ENCODE results near the gene ZNF391. TPM values are rescaled to one million over a fixed set of nuclear protein-coding genes. Genes with fewer than 3 reads are reported as not detected.

The ZNF391 gene
- total RNA-seq, 1 experiment from 2014 or later = 4.7 TPM

DNA sequence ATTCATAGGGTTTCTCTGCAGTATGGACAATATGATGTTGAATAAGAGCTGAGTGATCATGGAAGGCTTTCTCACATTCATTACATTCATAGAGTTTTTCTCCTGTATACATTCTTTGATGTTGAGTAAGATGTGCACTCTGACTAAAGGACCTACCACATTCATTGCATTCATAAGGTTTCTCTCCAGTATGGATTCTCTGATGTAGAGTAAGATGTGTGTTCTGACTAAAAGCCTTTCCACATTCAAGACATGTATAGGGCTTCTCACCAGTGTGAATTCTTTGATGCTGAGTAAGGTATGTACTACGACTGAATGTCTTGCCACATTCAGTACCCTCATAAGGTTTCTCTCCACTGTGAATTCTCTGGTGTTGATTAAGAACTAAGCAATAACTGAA is 29.3 kb upstream of the ZNF391 start:
- no peak overlapping the region for H3K4me2 ChIP-seq
- TF ChIP-seq EZH2 (IDR thresholded peaks at IDR 0.05; ENCODE audit: low read depth) = no peak
- TF ChIP-seq, protein P1, sequence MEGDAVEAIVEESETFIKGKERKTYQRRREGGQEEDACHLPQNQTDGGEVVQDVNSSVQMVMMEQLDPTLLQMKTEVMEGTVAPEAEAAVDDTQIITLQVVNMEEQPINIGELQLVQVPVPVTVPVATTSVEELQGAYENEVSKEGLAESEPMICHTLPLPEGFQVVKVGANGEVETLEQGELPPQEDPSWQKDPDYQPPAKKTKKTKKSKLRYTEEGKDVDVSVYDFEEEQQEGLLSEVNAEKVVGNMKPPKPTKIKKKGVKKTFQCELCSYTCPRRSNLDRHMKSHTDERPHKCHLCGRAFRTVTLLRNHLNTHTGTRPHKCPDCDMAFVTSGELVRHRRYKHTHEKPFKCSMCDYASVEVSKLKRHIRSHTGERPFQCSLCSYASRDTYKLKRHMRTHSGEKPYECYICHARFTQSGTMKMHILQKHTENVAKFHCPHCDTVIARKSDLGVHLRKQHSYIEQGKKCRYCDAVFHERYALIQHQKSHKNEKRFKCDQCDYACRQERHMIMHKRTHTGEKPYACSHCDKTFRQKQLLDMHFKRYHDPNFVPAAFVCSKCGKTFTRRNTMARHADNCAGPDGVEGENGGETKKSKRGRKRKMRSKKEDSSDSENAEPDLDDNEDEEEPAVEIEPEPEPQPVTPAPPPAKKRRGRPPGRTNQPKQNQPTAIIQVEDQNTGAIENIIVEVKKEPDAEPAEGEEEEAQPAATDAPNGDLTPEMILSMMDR (conservative IDR thresholded peaks at IDR 0.05) = no peak
- no peaks in the 10 kb centered on the region for H3F3A ChIP-seq (ENCODE audit: insufficient read depth, low read depth)
- BruUV-seq (replicated peaks) = no TSS peak
- H3K79me2 ChIP-seq (ENCODE audit: low read depth) = no peaks in the 10 kb centered on the region
- H3K4me3 ChIP-seq = no peak overlapping the region
- H4K20me1 ChIP-seq (ENCODE audit: insufficient read depth) = no peaks in the 10 kb centered on the region
- H2AFZ ChIP-seq = no peak overlapping the region
- H3K27ac ChIP-seq = no peak overlapping the region
- H3K9me2 ChIP-seq (ENCODE audit: insufficient read depth) = no peaks in the 10 kb centered on the region
- no peaks in the 10 kb centered on the region for H3K36me3 ChIP-seq (ENCODE audit: low read depth)
- no peaks in the 10 kb centered on the region for H3K4me1 ChIP-seq (replicated peaks; ENCODE audit: insufficient read depth)
- intact Hi-C loops (cut with micrococcal nuclease; ENCODE audit: unreplicated experiment) = no loop called here
- H3K27me3 ChIP-seq (ENCODE audit: insufficient read depth, low read depth) = no peaks in the 10 kb centered on the region
- CTCF ChIA-PET = no interaction called here
- POLR2A ChIA-PET (ENCODE audit: unreplicated experiment) = no interaction called here
- peaks cover 42% of the 10 kb centered on the region for H3K9me3 ChIP-seq (ENCODE audit: insufficient read depth, low read depth)
- no peak for DNase-seq

DNA sequence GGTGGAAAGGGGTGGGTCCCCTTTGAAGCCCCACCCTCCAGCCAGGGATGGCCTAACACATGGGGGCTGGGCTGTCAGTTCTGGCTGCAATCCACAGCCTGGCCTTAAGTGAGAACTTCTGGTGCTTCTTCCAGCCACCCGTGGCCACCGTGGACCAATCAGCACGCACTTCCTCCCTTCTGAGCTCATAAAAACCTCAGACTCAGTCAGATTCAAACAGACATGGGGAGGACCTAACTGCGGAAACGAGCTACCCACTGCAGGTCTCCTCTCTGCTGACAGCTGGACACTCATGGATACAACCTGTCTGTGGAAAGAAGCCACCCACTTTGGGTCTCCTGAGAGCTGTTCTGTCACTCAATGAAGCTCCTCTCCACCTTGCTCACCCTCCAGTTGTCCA is 20.4 kb upstream of the ZNF391 start:
- CTCF ChIA-PET = no interaction called here
- Histone ChIP-seq H3K36me3 (ENCODE audit: low read depth) (no peaks in the 10 kb centered on the region), H3K9me3 (ENCODE audit: insufficient read depth, low read depth) (peaks cover 9% of the 10 kb centered on the region), H3K79me2 (ENCODE audit: low read depth) (no peaks in the 10 kb centered on the region), H3K4me1 (replicated peaks; ENCODE audit: insufficient read depth) (peaks cover 1% of the 10 kb centered on the region), H2AFZ (no peak overlapping the region), H3K4me2 (no peak overlapping the region), H4K20me1 (ENCODE audit: insufficient read depth) (no peaks in the 10 kb centered on the region), H3K27me3 (ENCODE audit: insufficient read depth, low read depth) (no peaks in the 10 kb centered on the region), H3K27ac (no peak overlapping the region), H3K9me2 (ENCODE audit: insufficient read depth) (no peaks in the 10 kb centered on the region), H3K4me3 (no peak overlapping the region), H3F3A (ENCODE audit: insufficient read depth, low read depth) (no peaks in the 10 kb centered on the region)
- TF ChIP-seq EZH2 (IDR thresholded peaks at IDR 0.05; ENCODE audit: low read depth) = no peak
- TF ChIP-seq, protein P1 (conservative IDR thresholded peaks at IDR 0.05) = no peak
- no peak for DNase-seq
- POLR2A ChIA-PET (ENCODE audit: unreplicated experiment) = no interaction called here
- no TSS peak for BruUV-seq (replicated peaks)
- intact Hi-C loops (cut with micrococcal nuclease; ENCODE audit: unreplicated experiment) = no loop called here

DNA sequence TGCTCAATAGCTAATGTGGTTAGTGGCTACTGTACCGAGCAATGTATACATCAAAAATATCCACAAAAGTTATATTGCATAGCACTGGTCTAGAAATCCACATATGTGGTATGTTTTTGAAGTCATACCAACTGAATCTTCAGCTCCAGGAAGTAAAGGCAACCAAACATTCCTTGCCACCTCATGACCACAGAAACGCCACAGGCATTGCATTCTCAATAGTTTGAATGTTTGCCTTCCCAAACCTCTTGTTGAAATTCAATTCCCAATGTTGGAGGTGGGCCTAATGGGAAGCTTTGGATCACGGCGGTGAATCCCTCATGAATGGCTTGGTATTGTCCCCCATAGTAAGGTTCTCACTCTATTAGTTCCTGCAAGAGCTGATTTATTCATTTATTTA is 18.2 kb upstream of the ZNF391 start:
- H3K27ac ChIP-seq = no peak overlapping the region
- H3K9me3 ChIP-seq (ENCODE audit: insufficient read depth, low read depth) = peaks cover 4% of the 10 kb centered on the region; the same call in 1 of the 2 replicates
- intact Hi-C loops (cut with micrococcal nuclease; ENCODE audit: unreplicated experiment) = no loop called here
- no peaks in the 10 kb centered on the region for H4K20me1 ChIP-seq (ENCODE audit: insufficient read depth)
- H3K4me1 ChIP-seq (replicated peaks; ENCODE audit: insufficient read depth) = peaks cover 11% of the 10 kb centered on the region
- no peaks in the 10 kb centered on the region for H3K36me3 ChIP-seq (ENCODE audit: low read depth)
- no peaks in the 10 kb centered on the region for H3K9me2 ChIP-seq (ENCODE audit: insufficient read depth)
- H2AFZ ChIP-seq = no peak overlapping the region
- no peaks in the 10 kb centered on the region for H3K79me2 ChIP-seq (ENCODE audit: low read depth)
- DNase-seq = no peak
- no TSS peak for BruUV-seq (replicated peaks)
- H3F3A ChIP-seq (ENCODE audit: insufficient read depth, low read depth) = peaks cover 8% of the 10 kb centered on the region; the same call in 1 of the 2 replicates
- CTCF ChIA-PET = no interaction called here
- H3K4me3 ChIP-seq = no peak overlapping the region
- no peak for TF ChIP-seq EZH2 (IDR thresholded peaks at IDR 0.05; ENCODE audit: low read depth)
- TF ChIP-seq, protein P1 (conservative IDR thresholded peaks at IDR 0.05) = no peak
- H3K4me2 ChIP-seq = no peak overlapping the region
- H3K27me3 ChIP-seq (ENCODE audit: insufficient read depth, low read depth) = no peaks in the 10 kb centered on the region
- POLR2A ChIA-PET (ENCODE audit: unreplicated experiment) = no interaction called here
